Stimulated activated naive B cell treated with anti-CD40 and anti-IgM and Interleukin-4, amounts not matched to agents 10 μg/mL and 1 μg/mL and 100 μg/mL, for 72 hours (primary cell): ENCODE data around the gene BRAT1.
A peak's percentile ranks its signal among the peaks of the same experiment; 100 is the strongest.

ENCODE experiments used
- ATAC-seq, 2 donors: fragments of 150-1000 bp; cut with Tn5 transposase; replicated peaks; 2 replicates each; pipeline ENCODE4 v1.10.0; 2021; ENCODE audit warnings: moderate library complexity in 1 of 2
- DNase-seq: peaks from one replicate; pipeline ENCODE4 v3.0.0; 2021
- H3K27ac Mint-ChIP-seq: one replicate; pipeline ENCODE4 v1.8.0; 2022; ENCODE audit warnings: mild to moderate bottlenecking, mixed read lengths
- H3K27me3 Mint-ChIP-seq, 2 donors: one replicate each; pipeline ENCODE4 v1.8.0; 2022; ENCODE audit warnings: mixed read lengths in 2 of 2
- H3K36me3 Mint-ChIP-seq, 2 donors: one replicate each; pipeline ENCODE4 v1.8.0; 2022; ENCODE audit warnings: mixed read lengths in 2 of 2, mild to moderate bottlenecking in 1 of 2
- H3K4me1 Mint-ChIP-seq, 2 donors: one replicate each; pipeline ENCODE4 v1.8.0; 2022; ENCODE audit warnings: mixed read lengths in 2 of 2, mild to moderate bottlenecking in 1 of 2
- H3K4me3 Mint-ChIP-seq, 2 donors: one replicate each; pipeline ENCODE4 v1.8.0; 2022; ENCODE audit warnings: mild to moderate bottlenecking in 2 of 2, mixed read lengths in 2 of 2, moderate library complexity in 1 of 2
- H3K9me3 Mint-ChIP-seq, 2 donors: one replicate each; pipeline ENCODE4 v1.8.0; 2022; ENCODE audit warnings: mixed read lengths in 2 of 2, mild to moderate bottlenecking in 1 of 2

BRAT1 gene

DNA sequence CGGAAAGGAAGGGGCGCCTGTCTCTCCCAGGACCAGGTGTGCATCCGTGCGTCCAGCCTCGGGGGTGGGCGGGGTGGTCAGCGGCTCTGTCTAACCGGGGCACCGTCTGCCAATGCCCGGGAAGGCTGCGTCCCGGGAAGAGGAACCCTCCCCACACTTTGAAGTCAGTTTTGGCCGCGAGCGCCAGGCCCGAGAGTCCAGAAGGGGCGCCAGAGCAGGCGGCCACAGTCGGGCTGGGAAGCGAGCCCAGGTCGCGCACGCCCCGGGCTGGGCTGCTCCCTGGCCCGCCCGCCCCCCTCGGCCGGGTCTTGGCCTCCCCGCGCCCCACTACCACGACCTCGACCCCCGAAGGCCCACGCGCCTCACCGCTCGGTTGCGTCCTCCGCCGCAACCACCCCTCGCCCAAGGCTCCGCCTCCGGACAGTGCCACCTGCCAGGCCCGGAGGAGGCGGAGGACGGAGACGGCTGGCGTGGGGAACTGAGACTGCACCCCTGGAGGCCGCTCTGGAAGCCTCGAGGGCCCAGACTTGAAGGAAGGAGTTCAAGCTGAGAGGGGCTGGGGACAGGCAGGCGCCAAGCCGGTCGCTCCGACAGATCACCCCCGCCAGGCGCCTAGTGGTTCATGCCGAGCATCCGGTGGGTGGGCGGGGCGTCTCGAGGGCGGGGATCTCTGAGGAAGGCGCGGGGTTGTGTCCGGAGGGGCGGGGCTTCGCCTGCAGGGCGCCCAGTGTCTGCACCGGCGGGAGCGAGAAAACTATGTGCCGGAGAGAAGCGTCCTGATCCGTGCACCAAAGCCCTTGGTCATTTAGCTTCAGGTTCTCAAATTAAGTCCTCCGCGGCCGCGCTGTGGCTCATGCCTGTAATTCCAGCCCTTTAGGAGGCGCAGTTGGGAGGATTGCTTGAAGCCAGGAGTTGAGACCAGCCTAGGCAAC lies at the start of gene BRAT1:
Gene BRAT1 (minus strand): TSS at position 404 of the 932 bp plus-strand sequence. CDS start 1,093 bp downstream, outside the sequence.
- Mint-ChIP-seq H3K27ac (peak within 1 kb of the TSS; percentile 97), H3K4me3 (peak within 1 kb of the TSS; percentile 90 to 93), H3K27me3 (no peaks in the 10 kb centered on the region), H3K9me3 (no peaks in the 10 kb centered on the region), H3K36me3 (peaks cover 11% of the 10 kb centered on the region in 2 donors), H3K4me1 (peaks cover 18 to 43% of the 10 kb centered on the region in 2 donors)
- ATAC-seq, result peak; percentile 85 to 87
- DNase-seq, result peak; percentile 88

DNA sequence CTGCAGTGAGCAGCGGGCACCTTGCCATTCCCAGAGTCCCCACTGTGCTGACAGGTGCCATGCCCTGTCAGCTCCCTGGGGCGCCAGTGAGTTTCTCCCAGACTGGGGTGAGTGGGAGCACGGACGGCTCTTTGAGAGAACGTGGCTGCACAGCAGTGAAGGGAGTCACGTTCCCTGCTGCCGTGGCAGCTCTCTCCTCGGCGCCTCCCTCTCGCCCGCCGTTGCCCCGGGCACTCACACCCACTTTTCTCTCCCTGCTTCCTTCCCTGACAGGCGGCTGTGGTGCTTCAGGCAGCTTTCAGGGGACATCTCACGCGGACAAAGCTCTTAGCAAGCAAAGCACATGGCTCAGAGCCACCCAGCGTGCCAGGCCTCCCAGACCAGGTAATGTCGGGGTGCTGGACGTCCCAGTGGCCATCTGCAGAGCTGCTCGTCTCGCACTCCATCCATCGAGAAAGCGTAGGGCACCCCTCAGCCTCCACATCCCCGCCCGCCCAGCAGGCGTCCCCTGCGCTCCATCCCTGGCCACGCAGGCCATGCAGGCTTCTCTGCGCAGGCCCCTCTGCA lies 49.4 kb upstream of the BRAT1 start:
- Mint-ChIP-seq H3K36me3 (peaks cover 6 to 11% of the 10 kb centered on the region in 2 donors), H3K4me3 (no peak overlapping the region), H3K9me3 (no peaks in the 10 kb centered on the region), H3K4me1 (peaks cover 17 to 35% of the 10 kb centered on the region in 2 donors), H3K27ac (no peak overlapping the region), H3K27me3 (peaks cover 0 to 8% of the 10 kb centered on the region in 2 donors)
- ATAC-seq, result no peak
- DNase-seq, result no peak

DNA sequence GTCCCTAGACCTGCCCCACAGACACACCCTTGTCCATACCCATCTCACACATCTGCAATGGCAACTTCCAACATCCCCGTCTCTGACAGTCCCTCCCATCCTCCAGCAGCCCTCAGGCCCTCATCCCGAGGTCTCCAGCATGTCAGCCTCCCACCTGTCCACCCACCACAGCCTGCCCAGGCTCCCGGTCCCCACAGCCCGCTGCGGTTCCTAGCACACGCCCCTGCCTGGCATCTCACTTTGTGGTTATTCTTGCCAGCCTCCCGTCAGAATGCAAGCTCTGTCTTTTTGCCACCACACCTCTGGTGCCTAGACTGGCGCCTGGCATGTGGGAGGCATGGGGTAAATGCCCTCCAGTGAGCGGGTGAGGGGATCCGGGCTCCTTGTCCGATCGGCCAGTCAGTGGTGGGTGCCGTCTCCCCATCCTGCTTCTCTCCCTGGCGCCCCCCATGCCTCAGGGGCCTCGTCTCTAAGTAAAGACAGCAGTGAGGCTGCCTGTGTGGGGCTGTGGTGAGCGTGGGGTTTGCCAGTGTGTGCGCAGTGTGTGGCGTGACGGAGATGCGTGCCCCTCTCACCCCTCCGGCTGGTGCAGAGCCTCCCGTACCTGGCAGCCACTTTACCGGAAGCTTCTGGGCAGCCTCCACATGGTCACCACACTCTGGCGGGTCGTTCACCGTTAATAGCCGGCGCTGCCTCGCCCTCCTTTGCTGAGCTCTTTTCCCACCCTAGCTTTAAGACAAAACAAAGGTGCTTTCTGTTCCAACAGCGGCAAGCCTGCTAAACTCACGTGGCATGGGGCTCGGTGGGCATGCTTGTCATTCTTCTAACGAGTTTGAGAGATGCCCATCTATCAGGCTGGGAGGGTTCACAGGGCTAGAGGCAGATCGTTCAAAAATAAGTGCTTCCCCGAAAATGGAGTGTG lies 48.0 kb upstream of the BRAT1 start:
- Mint-ChIP-seq H3K27ac (no peak overlapping the region), H3K36me3 (peaks cover 12 to 20% of the 10 kb centered on the region in 2 donors), H3K27me3 (peaks cover 0 to 8% of the 10 kb centered on the region in 2 donors), H3K9me3 (no peaks in the 10 kb centered on the region), H3K4me3 (no peak overlapping the region), H3K4me1 (peaks cover 10 to 21% of the 10 kb centered on the region in 2 donors)
- ATAC-seq (no peak), DNase-seq (no peak)

DNA sequence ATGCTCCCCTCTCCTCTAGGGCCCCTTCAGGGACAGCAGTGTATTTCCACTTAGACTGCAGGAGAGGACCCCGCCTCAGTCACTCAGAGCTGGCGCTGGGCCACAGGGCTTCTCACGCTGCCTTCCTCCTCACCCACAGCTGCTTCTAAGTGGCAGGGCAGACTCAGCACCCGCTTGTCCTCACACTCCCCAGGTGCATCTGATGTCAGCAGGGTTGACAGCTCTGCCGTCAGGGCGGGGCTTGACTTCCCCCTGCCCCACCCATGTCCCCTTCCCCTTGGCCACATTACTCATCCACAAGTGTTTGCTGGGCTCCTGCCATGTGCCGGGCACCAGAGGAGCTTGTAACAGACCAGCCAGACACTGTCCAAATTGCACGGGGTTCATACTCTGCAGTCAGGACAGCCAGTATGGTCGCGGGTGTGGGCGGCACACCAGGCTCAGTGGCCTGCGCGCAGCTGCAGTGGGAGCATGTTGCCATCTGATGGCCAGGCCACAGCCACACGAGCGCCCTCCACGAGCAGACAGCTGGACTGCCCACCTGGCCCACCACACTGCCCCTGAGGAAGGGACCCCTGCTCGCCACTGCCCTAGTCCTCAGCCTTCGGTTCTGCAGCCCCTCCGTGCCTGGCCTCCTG lies 47.2 kb upstream of the BRAT1 start:
- H3K4me3 Mint-ChIP-seq, result no peak overlapping the region
- H3K27ac Mint-ChIP-seq, result no peak overlapping the region
- ATAC-seq, result peak in 1 of 2 donors; percentile 22
- peaks cover 6 to 14% of the 10 kb centered on the region in 2 donors for H3K4me1 Mint-ChIP-seq
- H3K9me3 Mint-ChIP-seq, result no peaks in the 10 kb centered on the region
- H3K36me3 Mint-ChIP-seq, result peaks cover 12 to 20% of the 10 kb centered on the region in 2 donors
- DNase-seq, result no peak
- peaks cover 0 to 8% of the 10 kb centered on the region in 2 donors for H3K27me3 Mint-ChIP-seq

DNA sequence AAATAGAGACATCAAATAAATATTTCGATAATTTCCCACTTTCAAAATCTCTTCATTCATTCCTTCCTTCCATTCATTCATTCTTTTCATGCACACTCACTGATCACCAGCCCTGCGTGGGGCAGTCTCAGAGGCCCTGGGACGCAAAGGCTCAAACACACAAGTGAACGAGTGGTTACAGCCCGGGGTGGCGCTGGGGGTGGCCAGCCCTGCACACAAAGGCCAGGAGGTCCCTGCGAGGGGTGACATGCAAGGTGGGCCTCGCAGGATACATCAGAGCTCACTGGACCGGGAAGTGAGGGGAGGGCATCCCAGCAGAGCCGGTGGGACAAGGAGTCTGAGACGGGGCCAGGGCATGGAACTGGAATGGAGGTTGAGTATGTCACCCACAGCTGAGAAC lies 46.6 kb upstream of the BRAT1 start:
- ATAC-seq (no peak), DNase-seq (no peak)
- no peaks in the 10 kb centered on the region for H3K9me3 Mint-ChIP-seq
- no peak overlapping the region for H3K27ac Mint-ChIP-seq
- no peak overlapping the region for H3K4me3 Mint-ChIP-seq
- peaks cover 14 to 20% of the 10 kb centered on the region in 2 donors for H3K36me3 Mint-ChIP-seq
- peaks cover 6 to 12% of the 10 kb centered on the region in 2 donors for H3K4me1 Mint-ChIP-seq
- peaks cover 0 to 8% of the 10 kb centered on the region in 2 donors for H3K27me3 Mint-ChIP-seq

DNA sequence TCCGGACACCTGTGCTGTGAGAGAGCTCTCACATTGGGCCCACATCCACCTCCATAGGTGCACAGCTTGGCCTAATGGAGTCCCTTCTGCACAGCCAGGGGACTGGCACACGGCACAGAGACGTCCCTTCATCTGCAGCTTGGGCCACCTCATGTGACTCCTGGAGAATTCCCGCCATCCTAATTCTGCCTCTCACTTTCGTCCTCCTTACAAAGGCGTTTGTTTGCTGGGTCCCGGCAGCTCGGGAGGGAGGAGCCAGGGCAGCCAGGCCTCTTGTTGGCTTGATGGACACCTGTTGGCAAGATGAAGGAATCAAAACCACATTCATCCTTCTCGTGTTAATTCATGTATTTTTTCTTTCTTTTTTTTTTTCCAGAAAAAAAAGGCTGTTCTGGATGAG lies 45.7 kb upstream of the BRAT1 start:
- no peaks in the 10 kb centered on the region for H3K9me3 Mint-ChIP-seq
- peaks cover 0 to 9% of the 10 kb centered on the region in 2 donors for H3K27me3 Mint-ChIP-seq
- no peak for ATAC-seq
- no peak overlapping the region for H3K4me3 Mint-ChIP-seq
- H3K27ac Mint-ChIP-seq, result no peak overlapping the region
- H3K4me1 Mint-ChIP-seq, result peaks cover 6 to 12% of the 10 kb centered on the region in 2 donors
- peaks cover 17 to 25% of the 10 kb centered on the region in 2 donors for H3K36me3 Mint-ChIP-seq
- DNase-seq, result no peak

DNA sequence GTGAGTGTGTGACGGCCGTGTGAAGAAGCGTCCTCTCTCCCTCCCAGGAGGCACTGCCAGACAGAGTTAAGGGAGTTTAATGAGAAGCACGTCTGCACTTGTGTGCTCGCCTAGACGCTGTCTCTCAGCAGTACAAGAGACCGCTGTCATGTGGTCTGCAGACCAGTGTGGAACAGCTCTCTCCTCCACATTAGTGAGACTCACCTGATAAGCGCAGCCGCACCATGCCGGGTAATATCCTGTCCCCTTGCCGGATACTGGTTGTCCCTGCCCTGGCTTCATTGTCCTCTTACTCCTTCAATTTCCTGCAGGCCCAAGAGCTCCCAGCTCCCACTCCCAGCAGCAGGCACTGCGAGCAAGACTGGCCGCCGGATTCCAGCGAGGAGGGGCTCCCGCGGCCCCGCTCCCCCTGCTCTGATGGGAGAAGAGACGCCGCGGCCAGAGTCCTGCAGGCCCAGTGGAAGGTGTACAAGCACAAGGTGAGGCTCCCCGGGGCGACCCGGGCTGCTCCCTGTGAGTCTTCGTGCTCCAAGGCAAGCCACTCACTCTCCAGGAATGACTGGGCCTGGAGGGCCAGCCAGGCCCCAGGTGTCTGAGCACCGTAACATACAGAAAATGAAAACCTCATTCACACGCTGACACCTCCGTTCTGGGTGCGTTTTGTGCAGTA lies 43.0 kb upstream of the BRAT1 start:
- peaks cover 18 to 23% of the 10 kb centered on the region in 2 donors for H3K4me1 Mint-ChIP-seq

DNA sequence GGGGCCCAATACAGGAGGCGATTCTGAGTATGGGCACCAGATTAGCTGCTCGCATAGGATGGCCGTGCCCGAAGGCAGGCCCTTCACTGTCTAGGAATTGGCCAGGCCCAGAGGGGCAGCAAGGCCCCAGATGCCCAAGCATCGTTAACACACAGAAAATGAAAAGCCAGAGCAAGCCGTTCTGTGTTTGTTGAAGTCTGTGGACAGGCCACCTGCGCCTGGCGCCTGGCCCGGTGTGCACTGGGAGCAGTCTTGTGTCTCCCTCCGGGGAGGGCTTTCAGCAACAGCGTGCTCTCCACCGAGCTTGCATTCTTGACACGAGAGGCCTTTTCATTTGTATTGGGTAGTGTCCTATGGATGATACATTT lies 41.9 kb upstream of the BRAT1 start:
- H3K27ac Mint-ChIP-seq, result no peak overlapping the region
- H3K36me3 Mint-ChIP-seq, result peaks cover 28 to 42% of the 10 kb centered on the region in 2 donors
- DNase-seq (no peak), ATAC-seq (no peak)
- no peak overlapping the region for H3K4me3 Mint-ChIP-seq
- H3K4me1 Mint-ChIP-seq, result peaks cover 12 to 18% of the 10 kb centered on the region in 2 donors
- no peaks in the 10 kb centered on the region for H3K9me3 Mint-ChIP-seq
- peaks cover 0 to 5% of the 10 kb centered on the region in 2 donors for H3K27me3 Mint-ChIP-seq

More for the DNA sequence above, 43.0 kb upstream of the BRAT1 start:
- DNase-seq (no peak), ATAC-seq (no peak)
- Mint-ChIP-seq H3K4me3 (no peak overlapping the region), H3K27ac (no peak overlapping the region), H3K36me3 (peaks cover 26 to 37% of the 10 kb centered on the region in 2 donors), H3K9me3 (no peaks in the 10 kb centered on the region), H3K27me3 (peaks cover 0 to 13% of the 10 kb centered on the region in 2 donors)

DNA sequence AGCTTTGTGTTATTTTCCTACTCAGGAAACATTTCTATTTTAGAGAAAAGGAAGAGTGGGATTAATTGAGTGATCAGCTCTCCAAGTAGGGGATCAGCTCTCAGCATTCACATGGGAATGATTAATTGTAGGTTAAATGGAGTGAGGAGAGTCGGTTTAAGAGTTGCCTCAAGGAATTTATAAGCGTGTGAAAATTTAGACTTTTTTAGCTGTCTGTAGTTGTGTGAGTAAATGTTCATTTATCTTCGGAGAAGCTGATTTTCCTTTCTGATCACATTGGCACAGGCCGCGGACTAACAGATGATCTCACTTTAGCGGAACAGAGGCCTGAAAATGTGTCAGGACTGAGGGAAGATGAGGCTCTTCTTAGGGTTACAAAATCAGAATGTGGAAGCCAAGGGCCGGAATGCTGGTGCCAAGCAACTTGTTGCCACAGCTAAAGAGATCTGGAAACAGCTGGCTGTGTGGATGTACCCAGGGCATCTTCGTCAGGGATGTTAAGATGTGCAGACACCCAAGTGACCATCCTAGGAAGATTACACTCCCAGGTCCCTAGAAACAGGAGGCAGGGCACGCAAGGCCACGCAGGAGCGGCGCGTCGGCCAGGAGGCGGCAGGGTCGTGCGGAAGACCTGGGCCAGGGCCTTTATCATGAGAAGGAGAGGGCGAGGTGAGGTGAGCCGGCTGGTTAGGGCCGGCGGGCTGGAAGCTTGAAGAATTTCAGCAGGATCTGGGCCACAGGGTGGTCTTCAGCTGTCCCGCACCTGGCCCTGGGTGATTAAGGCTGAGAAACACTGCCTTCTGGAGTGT lies 41.3 kb upstream of the BRAT1 start:
- H3K9me3 Mint-ChIP-seq, result no peaks in the 10 kb centered on the region

DNA sequence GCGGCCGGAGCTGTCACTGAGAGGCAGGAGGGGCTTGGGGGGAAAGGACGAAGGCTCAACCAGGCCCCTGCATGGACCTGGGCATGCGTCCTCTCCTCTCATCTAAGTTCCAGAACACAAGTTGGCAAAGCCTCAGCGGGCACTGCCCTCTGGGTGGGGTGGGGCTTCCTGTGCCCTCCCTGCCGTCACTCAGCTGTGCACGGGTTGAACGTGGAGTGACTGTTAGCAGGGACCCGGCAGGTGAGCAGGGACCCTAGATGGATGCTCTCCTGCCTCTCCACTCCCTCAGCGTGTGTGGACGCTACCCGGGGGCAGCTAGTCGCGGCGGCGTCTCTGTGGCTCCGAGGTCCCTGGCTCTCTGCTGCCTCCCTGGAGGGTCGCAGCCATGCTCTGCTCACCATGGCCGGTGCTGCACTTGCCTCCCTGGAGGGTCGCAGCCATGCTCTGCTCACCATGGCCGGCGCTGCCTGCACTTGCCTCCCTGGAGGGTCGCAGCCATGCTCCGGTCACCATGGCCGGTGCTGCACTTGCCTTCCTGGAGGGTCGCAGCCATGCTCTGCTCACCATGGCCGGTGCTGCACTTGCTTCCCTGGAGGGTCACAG lies 40.0 kb upstream of the BRAT1 start:
- Mint-ChIP-seq H3K9me3 (no peaks in the 10 kb centered on the region), H3K27me3 (peaks cover 0 to 5% of the 10 kb centered on the region in 2 donors), H3K4me3 (peak overlapping the region; percentile 17 to 37), H3K36me3 (peaks cover 25 to 34% of the 10 kb centered on the region in 2 donors), H3K4me1 (peaks cover 11 to 12% of the 10 kb centered on the region in 2 donors), H3K27ac (peak overlapping the region; percentile 31)
- DNase-seq, result no peak
- no peak for ATAC-seq

More for the DNA sequence above, 41.3 kb upstream of the BRAT1 start:
- peaks cover 0 to 5% of the 10 kb centered on the region in 2 donors for H3K27me3 Mint-ChIP-seq
- ATAC-seq (no peak), DNase-seq (no peak)
- no peak overlapping the region for H3K27ac Mint-ChIP-seq
- H3K4me3 Mint-ChIP-seq, result no peak overlapping the region
- H3K4me1 Mint-ChIP-seq, result peaks cover 12% of the 10 kb centered on the region in 2 donors
- H3K36me3 Mint-ChIP-seq, result peaks cover 25 to 38% of the 10 kb centered on the region in 2 donors

DNA sequence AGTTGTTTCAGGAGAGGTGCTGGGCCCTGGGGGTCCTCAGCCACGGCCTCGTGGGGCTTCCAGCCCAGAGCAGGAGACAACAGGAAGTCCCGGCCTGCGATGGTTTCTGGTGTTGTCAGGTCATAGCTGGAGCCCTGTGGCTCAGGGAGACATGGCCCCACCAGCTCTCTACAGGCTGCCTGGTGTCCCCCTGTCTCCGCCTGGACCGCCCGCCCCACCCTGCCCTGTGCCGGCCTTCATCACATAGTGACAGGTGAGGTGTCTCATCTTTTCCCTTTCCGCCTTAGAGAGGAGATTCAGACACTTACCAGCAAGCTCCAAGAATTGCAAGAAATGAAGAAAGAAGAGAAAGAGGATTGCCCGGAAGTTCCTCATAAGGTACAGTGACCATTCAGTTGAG lies 39.3 kb upstream of the BRAT1 start:
- Mint-ChIP-seq H3K27me3 (peaks cover 0 to 5% of the 10 kb centered on the region in 2 donors), H3K27ac (no peak overlapping the region), H3K36me3 (peaks cover 27 to 34% of the 10 kb centered on the region in 2 donors), H3K4me3 (no peak overlapping the region), H3K9me3 (no peaks in the 10 kb centered on the region), H3K4me1 (peaks cover 11 to 12% of the 10 kb centered on the region in 2 donors)
- ATAC-seq (no peak), DNase-seq (no peak)

DNA sequence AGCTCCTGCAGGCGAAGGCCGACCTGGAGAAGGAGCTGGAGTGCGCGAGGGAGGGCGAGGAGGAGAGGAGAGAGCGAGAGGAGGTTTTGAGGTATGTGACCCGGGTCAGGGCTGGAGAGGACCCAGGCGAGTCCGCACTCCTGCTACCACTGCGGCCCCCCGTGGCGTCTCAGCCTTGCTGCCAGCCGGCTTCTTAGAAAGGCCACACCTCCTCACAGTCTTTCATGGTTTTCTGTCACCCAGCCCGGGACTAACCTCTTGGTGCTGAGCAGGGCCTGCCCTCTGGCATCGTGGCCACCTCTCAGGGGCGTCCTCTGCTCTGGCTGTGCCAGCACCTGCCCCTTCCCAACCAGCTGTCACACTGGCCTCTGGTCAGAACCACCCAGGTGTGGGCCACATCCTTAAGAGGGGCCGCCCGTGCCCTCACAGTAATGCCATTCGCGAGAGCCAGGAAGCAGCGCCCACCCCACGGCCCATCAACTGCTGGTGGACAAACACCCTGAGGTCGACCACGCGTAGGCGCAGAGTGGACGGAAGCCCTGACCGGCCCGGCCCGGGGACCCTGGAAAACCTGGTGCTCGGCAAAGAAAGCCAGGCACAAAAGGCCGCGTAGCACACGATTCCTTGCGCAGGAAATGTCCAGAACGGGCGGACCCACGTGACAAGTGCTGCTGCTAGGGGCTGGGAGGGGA lies 37.9 kb upstream of the BRAT1 start:
- no peak for ATAC-seq
- no peak for DNase-seq
- Mint-ChIP-seq H3K4me1 (peaks cover 11 to 12% of the 10 kb centered on the region in 2 donors), H3K27me3 (peaks cover 0 to 5% of the 10 kb centered on the region in 2 donors), H3K4me3 (no peak overlapping the region), H3K27ac (no peak overlapping the region), H3K9me3 (no peaks in the 10 kb centered on the region), H3K36me3 (peaks cover 21 to 30% of the 10 kb centered on the region in 2 donors)
